NCI-H2227 treated with DMSO at 0.1 percent for 48 hours (cell line): ENCODE results near the gene PABPC1L.

Experiments
- DNase-seq: peaks from one replicate; lab custom pipeline; 2025; lab: John Stamatoyannopoulos, UW

The PABPC1L gene

GRCh38 chr20:44942264-44942973, 32.6 kb downstream of the PABPC1L start:
- no peak for DNase-seq

- no peak for DNase-seq
These were observed 34.0 kb downstream of the PABPC1L start for GRCh38 chr20:44943828-44944227.

- no peak for DNase-seq
These were observed 35.4 kb downstream of the PABPC1L start for GRCh38 chr20:44945261-44945660.

GRCh38 chr20:44946271-44946852, 36.5 kb downstream of the PABPC1L start:
- no peak for DNase-seq

- no peak for DNase-seq
These were observed 38.2 kb downstream of the PABPC1L start for GRCh38 chr20:44948107-44948506.

GRCh38 chr20:44948513-44948912, 38.7 kb downstream of the PABPC1L start:
- DNase-seq = no peak

GRCh38 chr20:44950368-44950767, 40.5 kb downstream of the PABPC1L start:
- no peak for DNase-seq

- no peak for DNase-seq
These were observed 42.9 kb downstream of the PABPC1L start for GRCh38 chr20:44952731-44953130.

GRCh38 chr20:44954211-44954610, 44.4 kb downstream of the PABPC1L start:
- DNase-seq = no peak

- DNase-seq = no peak
These were observed 45.4 kb downstream of the PABPC1L start for GRCh38 chr20:44955270-44955669.

GRCh38 chr20:44956410-44956809, 46.5 kb downstream of the PABPC1L start:
- DNase-seq = no peak

- no peak for DNase-seq
These were observed 48.4 kb downstream of the PABPC1L start for GRCh38 chr20:44958276-44958675.

GRCh38 chr20:44959082-44959637, 49.3 kb downstream of the PABPC1L start:
- DNase-seq = no peak

GRCh38 chr20:44959638-44960102, 49.8 kb downstream of the PABPC1L start:
- DNase-seq = peak; percentile 36

- DNase-seq = peak; percentile 94
These were observed 50.4 kb downstream of the PABPC1L start, which contains the start of gene TOMM34 for GRCh38 chr20:44960103-44960852. Gene TOMM34 (minus strand): TSS chr20:44960397. CDS start chr20:44960333, 64 bp downstream.

- no peak for DNase-seq
These were observed 51.4 kb downstream of the PABPC1L start for GRCh38 chr20:44961011-44961869.

- no peak for DNase-seq
These were observed 52.0 kb downstream of the PABPC1L start for GRCh38 chr20:44961870-44962267.

GRCh38 chr20:44962483-44962882, 52.6 kb downstream of the PABPC1L start:
- no peak for DNase-seq

- DNase-seq = no peak
These were observed 53.7 kb downstream of the PABPC1L start for GRCh38 chr20:44963325-44964215.

GRCh38 chr20:44965651-44966029, 55.8 kb downstream of the PABPC1L start:
- no peak for DNase-seq
